ENCODE data around the gene SMG6. TPM values are rescaled to one million over a fixed set of nuclear protein-coding genes. Genes with fewer than 3 reads are reported as not detected.

The SMG6 gene
- polyA plus RNA-seq, 3 donors = 27.1 to 32.1 (median 28.0) TPM

- peak in 1 of 11 donors; percentile 60 for DNase-seq (ENCODE audit: extremely low read depth in 1 of 11, low read depth in 9 of 11, low spot score in 4 of 11)
Measured at GRCh38 chr17:2082003-2082781, 221.4 kb downstream of the SMG6 start.

GRCh38 chr17:2081564-2081963 is 222.0 kb downstream of the SMG6 start:
- no peak for DNase-seq (ENCODE audit: extremely low read depth in 1 of 11, low read depth in 9 of 11, low spot score in 4 of 11)

DNA sequence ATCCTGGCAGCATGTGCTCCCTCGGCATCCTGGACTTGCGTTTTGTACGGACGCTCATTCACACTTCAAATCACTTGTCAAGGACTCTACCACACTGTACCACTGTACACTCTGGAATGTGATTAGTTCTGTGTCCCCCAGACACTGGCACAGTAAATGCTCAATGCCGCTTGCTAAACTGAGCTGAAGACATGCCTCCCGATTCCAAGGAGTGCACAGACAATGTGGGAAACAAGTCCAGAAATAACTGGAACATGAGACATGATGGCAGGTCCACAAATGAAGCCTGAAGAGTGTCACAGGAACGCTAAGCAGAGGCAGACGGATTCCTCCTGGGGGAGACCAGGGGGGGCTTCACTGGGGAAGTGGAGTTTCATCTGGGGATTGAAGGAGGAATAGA is 226.5 kb downstream of the SMG6 start:
- no peak for DNase-seq (ENCODE audit: extremely low read depth in 1 of 11, low read depth in 9 of 11, low spot score in 4 of 11)

DNA sequence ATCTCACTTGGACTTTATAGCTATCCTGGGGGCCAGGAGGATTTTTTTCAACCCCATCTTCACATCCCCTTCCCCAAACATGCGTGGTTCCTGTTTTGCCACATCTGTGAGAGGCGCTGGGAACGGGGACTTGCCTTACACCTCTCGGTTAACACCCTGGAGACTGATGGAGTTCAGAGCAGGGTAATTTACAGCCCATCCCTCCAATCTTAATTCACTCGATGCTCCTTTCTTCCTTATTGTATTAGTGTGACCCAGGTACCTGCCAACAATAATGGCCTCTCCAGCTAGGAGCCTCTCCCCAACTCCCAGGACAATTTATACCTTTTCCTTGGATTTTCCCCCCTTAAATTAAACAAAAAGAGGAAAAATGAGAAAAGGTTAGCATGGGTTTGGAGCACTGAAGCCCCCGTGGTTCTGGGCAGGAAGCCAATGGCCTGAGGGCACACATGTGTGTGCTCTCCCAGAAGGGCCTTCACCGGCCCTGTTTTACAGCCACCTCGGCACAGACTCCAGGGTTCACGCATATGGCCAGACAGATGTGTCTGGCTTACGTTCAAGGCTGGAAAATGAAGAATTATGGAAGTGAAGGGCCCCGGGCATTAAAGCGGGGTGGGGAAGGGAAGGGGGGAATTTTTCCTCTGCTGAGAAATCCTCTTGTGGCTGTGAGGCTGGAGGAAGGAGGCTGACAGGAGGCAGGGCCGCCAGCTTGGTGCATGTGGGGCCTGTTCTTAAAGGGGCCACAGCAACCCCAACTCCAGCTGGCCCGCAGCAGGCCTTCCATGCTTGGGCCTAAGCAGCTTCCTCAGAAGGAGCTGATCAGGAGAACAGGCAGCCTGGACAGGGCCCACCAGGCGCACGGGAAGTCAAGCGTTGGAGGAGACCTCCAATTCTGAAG is 227.2 kb downstream of the SMG6 start:
- DNase-seq (ENCODE audit: extremely low read depth in 1 of 11, low read depth in 9 of 11, low spot score in 4 of 11) = no peak

DNA sequence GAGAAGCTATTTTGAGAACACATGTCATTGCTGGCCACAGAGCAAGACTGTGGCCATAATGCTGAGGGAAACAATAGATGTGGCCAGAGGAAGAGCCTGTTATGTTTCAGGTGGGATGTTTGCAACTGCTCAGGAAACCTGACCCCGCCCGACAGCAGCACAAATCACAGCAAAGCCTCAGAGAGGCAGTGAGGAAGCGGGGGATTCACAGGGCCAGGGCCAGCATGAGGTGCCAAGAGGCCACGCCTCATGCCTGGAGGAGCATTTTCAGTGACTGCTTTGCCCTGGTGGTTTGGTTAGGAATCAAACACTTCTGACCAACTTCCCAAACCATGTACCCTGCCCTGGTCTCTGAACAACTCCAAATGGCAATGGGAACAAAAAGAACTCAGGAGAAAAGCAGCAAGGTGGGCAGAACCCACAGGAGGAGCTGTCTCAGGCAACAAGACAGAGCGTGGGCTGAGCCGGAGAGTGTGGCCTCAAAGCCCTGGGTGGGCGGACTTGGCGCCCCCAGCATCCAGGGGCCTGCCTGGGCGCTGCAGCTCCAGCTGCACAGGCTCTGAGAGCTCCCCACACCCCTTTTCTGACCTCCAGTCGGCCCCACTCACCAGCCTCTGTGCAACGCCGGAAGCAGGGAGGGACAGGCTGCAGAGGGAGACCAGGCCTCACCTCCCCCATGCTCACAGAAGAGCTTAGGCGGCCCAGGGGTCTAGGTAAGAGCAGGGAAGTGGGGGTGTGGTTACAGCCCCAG is 228.1 kb downstream of the SMG6 start:
- no peak for DNase-seq (ENCODE audit: extremely low read depth in 1 of 11, low read depth in 9 of 11, low spot score in 4 of 11)

- DNase-seq (ENCODE audit: extremely low read depth in 1 of 11, low read depth in 9 of 11, low spot score in 4 of 11) = no peak
Measured at GRCh38 chr17:2074919-2075318, 228.7 kb downstream of the SMG6 start.

DNA sequence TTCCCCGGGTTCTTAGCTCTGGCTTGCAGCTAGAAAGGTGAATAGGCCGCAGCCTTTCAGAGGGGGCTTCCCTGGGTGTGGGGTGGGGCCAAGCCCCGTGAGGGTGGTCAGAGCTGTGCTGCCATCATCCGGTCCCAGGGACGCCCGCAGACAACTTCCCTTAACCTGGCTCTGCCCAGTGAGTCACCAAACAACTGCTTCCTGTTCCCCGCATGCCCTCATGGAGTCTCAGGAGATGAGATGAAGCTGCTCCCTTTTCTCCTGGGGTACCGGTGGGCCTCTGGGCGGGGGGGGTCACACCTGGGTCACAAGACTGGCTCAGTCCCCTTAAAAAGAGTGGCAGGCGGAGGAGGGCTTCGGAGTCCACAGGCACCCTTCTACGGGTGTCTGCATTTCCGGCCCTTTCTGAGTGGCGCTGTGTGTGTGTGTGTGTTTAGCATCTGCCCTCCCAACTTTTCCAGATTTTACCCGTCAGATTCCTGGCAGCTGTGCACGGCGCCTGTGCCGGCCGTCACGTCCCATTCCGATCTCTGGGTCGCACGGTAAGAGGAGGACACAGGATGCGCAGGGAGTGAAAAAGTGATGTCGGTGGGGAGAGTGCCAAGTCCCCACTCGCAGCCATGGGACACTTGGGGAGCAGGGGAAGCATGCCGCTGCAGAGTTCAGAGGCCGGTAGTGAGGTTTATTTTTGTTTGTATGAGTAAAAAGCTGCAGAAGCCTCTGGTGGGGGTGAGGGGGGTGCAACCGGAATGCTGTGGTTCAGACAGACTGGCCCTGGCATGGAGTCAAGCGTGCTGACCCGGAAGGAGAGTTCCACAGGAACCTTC is 231.9 kb downstream of the SMG6 start:
- no peak for DNase-seq (ENCODE audit: extremely low read depth in 1 of 11, low read depth in 9 of 11, low spot score in 4 of 11)

- DNase-seq (ENCODE audit: extremely low read depth in 1 of 11, low read depth in 9 of 11, low spot score in 4 of 11) = no peak
Measured at GRCh38 chr17:2071024-2071385, 232.6 kb downstream of the SMG6 start.

DNA sequence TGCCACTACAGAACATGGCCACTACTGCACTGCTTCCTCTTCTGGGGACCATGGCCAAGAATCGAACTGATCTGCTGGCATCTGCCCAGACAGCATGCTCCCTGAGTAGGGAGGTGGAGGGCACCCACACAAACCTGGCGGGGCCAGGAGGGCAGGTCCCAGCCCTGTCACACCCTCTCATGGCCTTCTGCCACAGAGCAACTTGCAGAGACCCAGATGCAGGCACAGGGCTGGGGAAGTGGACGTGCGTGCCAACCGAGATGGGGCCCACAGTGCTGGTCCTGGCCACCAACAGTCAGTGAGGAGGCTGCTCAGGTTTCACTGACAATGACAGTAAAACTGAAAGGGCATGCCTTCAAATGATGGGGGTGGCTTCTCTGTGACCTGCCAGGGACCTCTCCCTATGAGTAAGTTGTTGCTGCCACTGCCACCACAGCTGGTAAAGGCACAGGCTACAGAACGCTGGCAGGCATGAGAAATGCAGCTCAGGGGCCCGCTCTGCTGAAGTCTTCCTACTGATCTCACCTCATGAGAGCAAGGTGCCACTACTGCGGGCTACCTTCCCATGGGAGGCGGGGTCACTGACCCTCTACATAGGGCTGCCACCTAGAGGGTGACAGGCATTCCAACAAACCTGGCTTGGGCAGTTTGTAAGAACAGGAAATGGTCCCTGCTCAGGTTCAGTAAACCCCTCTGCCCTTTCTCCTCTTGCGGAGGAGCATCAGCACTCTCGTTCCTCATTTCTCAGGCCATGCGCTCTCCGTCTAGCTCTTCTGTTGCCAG is 233.2 kb downstream of the SMG6 start:
- no peak for DNase-seq (ENCODE audit: extremely low read depth in 1 of 11, low read depth in 9 of 11, low spot score in 4 of 11)

DNA sequence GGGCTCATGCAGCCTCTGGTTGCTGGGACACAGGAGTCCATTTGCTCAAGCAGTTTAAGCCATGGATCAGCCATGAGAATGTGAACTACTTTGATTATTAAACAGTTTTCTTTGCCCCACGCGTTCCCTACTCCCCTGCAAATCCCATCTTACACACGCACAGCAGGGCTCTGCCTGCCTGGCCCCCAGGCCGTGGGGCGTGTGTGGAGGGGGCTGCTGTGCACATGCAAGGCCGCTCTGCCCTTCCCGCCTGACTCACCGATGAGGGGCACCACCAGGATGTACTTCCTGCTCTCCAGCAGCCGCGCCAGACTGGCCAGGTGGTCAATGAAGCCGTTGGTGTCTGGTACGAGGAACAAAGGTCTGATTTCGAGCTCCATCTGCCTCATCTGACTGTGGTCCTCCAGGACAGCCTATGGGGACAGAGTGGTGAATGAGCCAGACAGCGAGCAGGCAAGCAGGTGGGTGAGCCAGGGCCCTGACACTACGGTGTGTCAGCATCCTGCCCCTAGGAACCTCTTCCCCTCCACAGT is 235.0 kb downstream of the SMG6 start:
- DNase-seq (ENCODE audit: extremely low read depth in 1 of 11, low read depth in 9 of 11, low spot score in 4 of 11) = no peak

DNA sequence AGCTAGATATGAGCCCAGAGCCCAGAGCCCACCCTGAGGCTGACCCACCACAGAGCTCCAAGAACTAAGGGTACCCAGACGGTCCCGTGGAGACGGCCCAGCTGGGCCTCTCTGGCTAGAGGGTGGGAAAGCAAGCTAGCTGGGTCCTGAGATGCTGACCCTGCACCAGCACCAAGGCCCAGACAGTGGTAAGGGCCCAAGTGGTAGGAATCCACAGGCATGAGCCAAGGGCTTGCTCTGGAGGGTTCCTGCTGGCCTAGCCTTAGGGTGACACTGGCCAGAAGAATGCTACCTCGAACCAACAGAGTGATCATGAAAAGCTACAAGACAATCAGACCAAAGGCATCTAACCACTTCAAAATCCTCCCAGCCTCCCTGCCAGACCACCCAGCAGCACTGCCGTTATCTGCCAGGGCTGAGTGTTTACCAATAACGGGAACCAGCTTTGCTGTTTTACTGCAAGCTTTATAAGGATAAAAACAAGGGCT is 235.5 kb downstream of the SMG6 start:
- no peak for DNase-seq (ENCODE audit: extremely low read depth in 1 of 11, low read depth in 9 of 11, low spot score in 4 of 11)

DNA sequence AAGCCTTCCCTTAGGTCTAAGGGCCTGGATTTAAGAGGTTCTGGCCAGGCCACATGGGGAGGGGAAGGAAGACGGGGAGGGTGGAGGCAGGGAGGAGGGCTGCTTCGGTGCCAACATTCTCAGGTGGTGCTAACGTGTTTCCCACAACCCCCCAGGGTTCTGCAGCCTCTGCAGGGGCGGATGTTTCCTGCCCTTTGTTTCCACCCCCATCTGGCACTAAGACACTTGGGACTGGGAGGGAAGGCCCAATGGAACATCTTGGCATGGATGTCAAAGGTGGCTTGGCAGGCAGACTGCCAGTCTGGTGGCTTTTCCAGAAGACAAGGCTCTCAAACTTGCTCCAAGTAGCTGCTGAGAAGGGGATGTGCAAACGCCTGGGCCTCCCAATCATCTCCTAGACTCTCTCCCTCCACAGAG is 236.0 kb downstream of the SMG6 start:
- no peak for DNase-seq (ENCODE audit: extremely low read depth in 1 of 11, low read depth in 9 of 11, low spot score in 4 of 11)

GRCh38 chr17:2067048-2067561 is 236.5 kb downstream of the SMG6 start:
- DNase-seq (ENCODE audit: extremely low read depth in 1 of 11, low read depth in 9 of 11, low spot score in 4 of 11) = no peak

GRCh38 chr17:2065949-2066400 is 237.6 kb downstream of the SMG6 start:
- no peak for DNase-seq (ENCODE audit: extremely low read depth in 1 of 11, low read depth in 9 of 11, low spot score in 4 of 11)

DNA sequence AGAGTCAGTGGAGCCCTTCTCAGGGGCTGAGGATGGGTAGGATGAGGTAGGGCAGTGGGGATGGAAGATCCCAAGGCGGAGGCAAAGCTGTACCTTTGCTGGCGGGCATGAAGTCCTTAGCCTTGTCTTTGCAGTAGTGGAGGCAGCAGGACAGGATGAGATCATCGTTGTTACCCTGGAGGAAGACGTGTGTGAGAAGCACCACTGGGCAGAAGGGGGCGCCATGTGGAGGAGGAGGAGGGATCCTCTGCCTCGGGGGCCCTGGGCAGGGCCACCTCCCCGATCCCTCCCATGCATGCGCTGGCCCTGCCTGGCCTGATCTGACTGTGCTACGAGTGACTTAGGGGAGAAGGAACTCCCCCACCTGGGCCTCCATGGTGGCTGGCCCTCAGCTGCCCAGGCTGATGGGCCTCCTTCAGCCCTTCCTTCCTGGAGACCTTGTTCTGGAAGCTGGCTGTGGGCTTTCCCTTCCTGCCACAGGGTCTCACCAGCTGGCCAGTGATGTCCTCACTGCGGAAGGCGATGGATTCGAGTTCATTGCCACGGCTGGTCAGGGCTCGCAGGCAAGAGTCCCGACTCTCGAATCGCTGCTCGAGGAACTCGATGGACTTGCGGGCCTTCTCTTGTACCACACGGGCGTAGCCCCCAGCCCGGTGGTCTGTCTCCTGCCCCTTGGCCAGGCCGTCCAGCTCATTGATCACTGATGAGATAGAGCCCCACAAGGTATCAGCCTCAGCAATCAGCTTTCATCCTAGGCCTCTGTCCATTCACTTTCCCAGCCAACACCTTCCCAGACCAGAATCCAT is 238.4 kb downstream of the SMG6 start:
- DNase-seq (ENCODE audit: extremely low read depth in 1 of 11, low read depth in 9 of 11, low spot score in 4 of 11) = no peak

- no peak for DNase-seq (ENCODE audit: extremely low read depth in 1 of 11, low read depth in 9 of 11, low spot score in 4 of 11)
Measured at GRCh38 chr17:2064520-2064971, 239.0 kb downstream of the SMG6 start.

DNA sequence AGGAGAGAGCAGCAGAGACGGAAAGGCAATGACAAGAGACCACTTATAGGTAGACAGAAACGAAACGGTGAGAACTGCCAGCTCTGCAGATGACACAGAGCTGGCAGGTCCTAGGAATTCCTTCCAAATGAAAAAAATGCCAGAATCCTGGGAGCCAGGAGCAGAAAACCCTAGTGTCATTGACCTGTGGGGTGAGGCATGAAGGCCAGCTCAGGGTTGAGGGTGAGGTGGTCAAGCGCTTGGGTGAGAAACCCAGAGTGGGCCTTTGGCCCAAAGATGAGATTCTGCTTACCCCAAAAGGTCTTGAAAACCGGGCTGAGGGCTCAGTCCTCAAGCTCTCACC is 239.5 kb downstream of the SMG6 start:
- DNase-seq (ENCODE audit: extremely low read depth in 1 of 11, low read depth in 9 of 11, low spot score in 4 of 11) = no peak
